CD4-positive, alpha-beta T cell treated with Interleukin-4 for 4 hours (primary cell): Measurements from ENCODE around the gene ESYT2.
"Not testable (repeated sequence)": the region's sequence is repeated elsewhere in the genome, so short reads cannot be mapped to it uniquely, and the experiment has no call there.

Experiments used
- DNase-seq: peaks from one replicate; pipeline ENCODE4 v3.0.0-alpha.2; 2020

ESYT2 gene

DNA sequence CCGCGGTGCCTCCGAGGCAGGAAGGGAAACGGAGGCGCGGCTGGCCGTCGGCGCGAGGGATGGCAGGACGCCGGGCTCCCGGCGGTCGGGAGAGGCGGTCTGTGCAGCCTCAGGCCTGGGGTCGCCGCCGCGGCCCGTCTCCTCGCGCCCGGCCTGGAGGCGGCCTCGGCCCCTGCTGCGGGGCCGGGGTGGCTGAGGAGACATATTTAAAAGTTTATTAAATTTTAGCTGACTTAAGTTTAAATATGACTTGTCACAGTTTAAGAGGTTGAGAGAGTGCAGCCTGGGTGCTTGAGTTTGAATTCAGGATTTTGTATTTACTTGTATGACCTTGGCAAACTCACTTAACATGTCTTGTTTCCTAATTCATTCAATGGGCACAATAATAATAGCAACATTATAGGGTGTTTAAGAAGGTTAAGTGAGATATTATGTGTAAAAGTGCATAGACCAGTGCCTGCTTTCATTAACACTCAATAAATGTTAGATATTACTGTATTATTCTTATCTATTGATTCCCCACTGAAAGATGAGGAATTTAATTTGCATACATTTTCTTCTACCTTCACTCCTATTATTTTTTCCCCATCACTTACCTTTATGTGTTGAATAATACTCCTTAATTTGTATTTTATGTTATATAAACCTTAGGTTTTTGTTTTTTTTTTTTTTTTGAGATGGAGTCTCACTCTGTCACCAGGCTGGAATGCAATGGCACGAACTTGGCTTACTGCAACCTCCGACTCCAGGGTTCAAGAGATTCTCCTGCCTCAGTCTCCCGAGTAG lies 27.8 kb upstream of the ESYT2 start:
- no peak for DNase-seq

GRCh38 chr7:158854681-158855081 lies 25.4 kb upstream of the ESYT2 start:
- DNase-seq = no peak

- no peak for DNase-seq
These were observed 21.3 kb upstream of the ESYT2 start for GRCh38 chr7:158850545-158851102.

DNA sequence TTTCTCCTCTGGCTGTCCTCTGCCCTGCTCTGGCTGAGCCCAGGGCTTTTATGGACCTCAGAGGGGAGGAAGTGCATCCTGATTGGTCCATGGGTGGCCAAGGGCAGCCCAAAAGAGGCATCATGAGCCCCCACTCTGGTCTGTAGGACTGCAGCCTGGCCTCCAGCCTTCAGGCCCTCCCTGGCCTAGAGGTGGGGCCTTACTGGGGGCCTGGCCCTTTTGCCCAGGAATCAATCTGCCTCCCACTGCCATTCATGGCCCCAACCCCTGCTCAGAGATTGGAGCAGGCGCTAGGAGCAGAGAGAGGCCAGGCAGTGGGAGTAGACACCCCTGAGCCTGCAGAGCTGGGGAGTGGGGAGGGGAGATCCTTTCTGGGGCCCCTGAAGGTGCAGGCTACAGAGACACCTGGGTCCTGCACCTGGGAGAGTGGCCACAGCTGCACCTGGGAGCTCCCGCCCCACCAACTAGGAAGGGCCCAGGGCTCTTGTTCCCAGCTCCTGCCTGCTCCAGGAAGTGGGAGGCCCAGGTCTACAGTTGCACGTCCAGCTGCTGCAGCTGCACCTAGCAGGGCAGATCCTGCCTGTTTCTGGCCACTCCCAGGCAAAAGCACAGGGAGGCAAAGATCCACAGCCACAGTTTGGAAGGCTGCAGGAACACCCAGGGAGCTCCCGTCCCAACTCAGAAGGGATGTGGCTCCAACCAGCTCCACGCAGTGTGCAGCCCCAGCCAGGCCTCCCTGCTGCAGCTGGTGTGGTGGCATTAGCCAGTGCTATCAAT lies 20.6 kb upstream of the ESYT2 start:
- no peak for DNase-seq

GRCh38 chr7:158849442-158849767 lies 20.1 kb upstream of the ESYT2 start:
- no peak for DNase-seq

DNA sequence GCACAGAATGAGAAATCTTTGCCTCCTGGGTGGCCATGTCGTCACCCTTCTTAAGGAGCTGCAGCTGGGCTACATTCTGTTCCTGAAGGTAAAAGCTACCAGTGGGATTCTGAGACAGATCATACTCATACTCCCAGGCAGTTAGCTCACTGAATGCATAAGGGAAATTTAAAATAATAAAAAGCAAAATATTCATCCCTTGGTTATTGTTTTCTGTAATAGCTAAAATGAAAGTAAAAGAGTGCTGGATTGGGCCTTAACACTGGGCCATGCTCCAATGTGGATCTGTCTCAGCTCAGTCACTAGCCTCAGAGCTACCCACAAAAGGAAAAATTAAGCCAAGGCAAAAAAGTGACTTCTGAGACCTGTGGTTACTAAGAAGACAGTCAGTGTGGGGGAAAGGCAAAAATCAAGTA lies 18.1 kb upstream of the ESYT2 start:
- DNase-seq = peak; percentile 23

DNA sequence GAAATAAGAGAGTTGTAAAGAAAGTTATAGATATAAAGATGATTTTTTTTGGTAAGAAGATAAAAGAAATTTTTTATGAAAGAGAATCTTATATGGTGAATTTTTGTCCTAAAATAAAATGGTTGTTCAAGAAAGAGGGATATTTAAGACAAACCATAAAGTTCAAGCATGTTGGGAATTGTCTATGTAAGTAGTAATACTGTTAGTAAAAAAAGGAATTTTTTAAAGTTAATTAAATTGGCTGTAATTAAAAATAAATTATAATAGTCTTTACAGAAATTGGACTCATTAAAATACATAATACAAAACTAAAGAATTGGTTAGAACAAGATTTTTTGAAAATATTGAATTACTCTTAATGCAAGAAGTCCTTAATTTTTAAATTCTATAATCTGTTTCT lies 17.0 kb upstream of the ESYT2 start:
- DNase-seq = no peak

DNA sequence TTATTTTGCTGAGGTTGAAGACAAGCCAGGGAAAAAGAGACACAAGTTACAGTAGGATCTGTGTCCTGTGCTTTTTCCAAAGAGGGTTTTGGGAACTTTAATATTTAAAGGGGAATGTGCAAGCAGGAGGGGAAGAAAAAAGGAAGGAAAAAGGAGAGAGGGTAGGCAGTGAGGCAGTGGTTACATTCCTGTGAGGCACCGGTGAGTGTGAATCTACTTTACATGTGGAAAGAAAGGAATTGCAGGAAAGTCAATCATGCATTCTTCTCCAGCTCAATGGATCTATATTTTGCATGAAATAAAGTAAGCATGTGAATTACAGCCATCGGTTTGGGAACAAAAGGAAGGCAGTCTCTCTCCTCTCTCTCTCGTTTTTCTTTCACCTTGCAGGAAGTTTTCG lies 14.5 kb upstream of the ESYT2 start:
- DNase-seq = no peak

DNA sequence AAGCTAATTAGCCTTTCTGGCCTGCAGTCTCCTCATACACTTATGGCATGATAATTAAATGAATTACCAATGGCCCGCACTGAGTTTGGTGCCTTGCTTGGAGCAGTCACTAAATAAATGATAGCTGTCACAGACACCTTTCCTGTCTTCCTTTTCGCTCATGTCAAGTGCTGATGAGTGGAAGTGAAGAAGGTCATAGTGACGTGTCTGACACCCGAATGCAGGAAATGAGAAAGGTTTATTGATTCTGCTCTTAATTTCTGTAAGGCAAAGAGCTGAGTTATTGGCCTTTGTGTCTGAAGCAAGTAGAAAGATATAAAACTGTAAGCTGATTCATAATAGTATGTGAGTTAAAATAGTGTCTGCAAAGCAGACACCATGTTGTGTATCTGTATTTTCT lies 13.2 kb upstream of the ESYT2 start:
- DNase-seq = no peak

- DNase-seq = no peak
These were observed 11.3 kb upstream of the ESYT2 start for GRCh38 chr7:158840604-158841003.

- DNase-seq = not testable (repeated sequence)
These were observed 9.9 kb upstream of the ESYT2 start for GRCh38 chr7:158839177-158839576.

DNA sequence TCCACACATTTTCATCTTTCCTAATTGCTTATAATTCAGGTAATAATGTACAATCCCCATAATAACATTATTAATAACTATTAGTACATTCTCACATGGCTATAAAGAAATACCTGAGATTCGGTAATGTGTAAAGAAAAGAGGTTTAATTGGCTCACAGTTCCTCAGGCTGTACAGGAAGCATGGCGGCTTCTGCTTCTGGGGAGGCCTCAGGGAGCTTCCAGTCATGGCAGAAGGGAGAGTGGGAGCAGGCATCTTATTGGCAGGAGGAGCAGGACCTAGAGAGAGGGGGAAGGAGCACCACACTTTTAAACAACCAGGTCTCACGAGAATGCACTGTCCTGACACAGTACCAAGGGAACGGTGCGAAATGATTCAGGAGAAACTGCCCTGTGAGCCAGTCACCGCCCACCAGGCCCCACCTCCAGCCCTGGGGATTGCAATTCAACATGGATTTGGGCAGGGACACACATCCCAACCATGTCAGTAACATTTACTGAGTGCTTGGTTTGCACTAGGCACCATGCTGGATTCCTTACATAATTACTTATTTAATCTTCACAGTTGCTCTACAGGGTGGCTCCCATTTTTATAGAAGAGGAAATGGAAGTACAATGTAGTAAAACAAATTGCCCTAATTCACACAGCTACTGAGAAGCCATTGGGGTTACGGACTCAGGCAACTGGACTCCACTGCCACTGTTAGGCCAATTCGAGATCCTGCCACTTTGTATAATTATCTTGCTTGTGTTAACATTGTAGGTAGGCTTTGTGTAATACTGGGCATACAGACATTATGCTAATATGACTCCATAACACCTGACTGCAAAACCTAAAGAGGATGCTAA lies 8.7 kb upstream of the ESYT2 start:
- DNase-seq = no peak

- DNase-seq = no peak
These were observed 7.4 kb upstream of the ESYT2 start for GRCh38 chr7:158836692-158837091.

DNA sequence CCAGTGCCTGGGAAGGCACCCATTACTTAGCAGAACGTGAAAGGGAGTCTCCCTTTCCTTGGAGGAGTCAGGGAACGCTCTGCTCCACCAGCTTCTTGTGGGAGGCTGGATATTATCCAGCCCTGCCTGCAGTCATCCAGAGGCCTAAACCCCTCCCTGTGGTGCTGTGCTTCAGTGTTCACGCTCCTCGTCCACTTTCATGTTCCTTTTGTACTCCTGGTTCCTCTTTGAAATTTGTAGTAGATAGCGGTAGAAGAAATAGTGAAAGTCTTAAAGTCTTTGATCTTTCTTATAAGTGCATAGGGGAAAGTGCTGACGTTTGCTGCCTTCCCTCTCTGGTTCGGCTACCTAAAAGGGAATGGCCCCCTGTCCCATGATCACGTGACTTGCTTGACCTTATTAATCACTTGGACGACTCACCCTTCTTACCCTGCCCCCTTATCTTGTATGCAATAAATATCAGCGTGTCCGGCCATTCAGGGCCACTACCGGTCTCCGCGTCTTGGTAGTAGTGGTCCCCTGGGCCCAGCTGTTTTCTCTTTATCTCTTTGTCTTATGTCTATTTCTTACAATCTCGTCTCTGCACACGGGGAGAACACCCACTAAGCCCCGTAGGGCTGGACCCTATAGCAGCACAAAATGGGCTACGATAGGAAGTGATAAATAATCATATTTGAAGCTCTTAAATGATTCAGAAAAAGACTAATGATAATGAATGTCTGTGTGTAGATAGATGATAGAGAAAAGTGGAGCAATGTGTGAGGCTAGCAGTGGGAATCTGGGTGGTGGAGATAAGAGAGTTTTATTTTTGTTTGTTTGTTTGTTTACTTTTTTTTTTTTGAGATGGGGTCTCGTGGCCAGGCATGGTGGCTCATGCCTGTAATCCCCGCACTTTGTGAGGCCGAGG lies 5.8 kb upstream of the ESYT2 start:
- DNase-seq = no peak

DNA sequence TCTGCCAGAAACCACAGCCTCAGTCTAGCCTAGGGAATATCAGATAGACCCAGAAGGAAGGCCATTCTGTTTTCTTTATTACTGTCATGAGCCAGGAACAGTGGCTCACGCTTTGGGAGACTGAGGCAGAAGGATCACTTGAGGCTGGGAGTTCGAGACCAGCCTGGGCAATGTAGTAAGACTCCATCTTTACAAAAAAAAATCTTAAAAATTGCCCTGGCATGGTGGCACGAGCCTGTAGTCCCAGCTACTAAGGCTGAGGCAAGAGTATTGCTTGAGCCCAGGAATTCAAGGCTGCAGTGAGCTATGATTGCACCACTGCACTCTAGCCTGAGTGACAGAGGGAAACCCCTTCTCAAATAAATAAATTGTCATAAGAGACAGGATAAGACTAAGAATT lies 3.7 kb upstream of the ESYT2 start:
- no peak for DNase-seq

DNA sequence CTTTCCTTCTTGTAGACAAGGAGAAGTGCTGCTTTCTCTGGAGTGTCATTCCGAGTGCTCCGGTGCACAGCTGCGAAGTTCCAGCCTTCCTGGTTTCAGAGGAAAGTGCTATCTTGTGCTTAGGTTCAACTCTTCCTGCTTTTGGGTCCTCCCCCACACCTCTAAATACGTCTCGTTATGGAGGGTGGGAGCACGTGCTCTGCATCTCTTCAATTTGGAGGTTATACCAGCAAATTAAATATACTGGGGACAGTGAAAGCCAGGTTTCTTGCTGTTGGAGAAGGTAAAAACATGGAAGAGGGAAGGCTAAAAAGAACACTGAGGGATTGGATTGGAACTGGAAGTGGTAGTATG lies 2.4 kb upstream of the ESYT2 start:
- no peak for DNase-seq

DNA sequence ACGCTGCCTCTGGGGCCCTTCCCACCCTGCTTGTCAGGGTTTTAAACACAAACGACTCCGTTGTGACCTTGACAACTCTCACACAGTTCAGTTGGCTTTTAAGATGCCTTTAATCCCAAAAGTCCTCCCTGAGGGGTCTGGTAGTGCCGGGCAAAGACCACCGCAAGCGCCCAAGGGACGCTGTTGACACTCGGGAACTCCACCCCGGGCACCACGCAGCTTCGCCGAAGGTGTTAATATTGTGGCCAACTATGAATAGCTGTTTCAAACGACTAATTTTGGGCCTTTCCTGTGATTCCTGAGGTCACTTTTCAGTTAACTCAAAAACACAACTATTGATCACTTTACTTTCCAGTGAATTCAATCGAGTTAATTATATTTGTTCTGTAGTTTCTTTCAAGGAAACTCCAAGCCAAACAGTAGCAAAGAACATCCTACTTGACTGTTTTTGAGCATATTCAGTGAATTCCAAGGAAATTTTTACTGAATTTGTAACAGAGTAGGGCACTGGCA lies 958 bp upstream of the ESYT2 start:
- DNase-seq = no peak

GRCh38 chr7:158829021-158829341 lies 328 bp downstream of the ESYT2 start:
- peak; percentile 70 for DNase-seq

- no peak for DNase-seq
These were observed 932 bp downstream of the ESYT2 start for GRCh38 chr7:158828133-158829020.

DNA sequence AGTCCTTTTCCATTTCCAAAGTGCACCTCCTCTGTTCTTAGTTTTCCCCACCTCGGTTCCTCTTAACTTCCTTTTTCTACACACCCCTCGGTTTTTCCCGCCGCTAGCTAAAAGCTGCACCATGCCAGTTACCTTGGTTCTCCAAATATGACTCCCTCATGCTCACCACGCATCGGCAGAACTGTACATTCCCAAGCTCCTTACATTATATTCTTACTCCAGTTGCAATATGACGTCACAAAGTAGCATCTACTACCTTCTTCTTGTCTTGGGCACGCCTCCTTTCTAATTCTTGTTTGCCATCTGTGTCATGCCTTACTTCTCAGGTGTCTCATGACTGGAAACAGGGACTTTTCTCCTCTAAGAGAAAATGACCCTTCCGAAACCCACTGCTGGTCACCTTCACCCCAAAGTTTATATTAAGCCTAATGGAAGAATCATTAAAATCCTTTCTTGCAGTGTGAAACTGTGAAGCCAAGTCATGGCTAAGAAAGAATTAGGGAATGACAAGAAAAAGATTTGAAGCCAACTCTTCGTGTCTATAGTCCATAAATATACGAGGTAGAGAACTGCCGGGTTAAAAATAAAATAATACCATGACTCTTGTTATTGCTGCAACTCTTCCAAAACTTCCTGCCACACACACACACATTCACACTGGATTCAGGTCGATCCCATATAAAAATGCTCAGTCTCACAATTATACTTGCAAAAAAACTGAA lies 1.7 kb downstream of the ESYT2 start:
- peak; percentile 48 for DNase-seq
